HG02798 (cell line): ENCODE data around the gene NOM1.

ENCODE experiments used
- ATAC-seq: cut with Tn5 transposase; IDR thresholded peaks from one replicate; pipeline ENCODE4 v1.9.1; 2021; ENCODE audit warnings: mild to moderate bottlenecking; ENCODE audit not compliant: unreplicated experiment, poor library complexity

NOM1 gene

GRCh38 chr7:157003756-157004520 is 54.4 kb downstream of the NOM1 start:
- no peak for ATAC-seq

- ATAC-seq: no peak
Observed at GRCh38 chr7:157004521-157005455, 55.3 kb downstream of the NOM1 start.

GRCh38 chr7:157005456-157006204 is 56.1 kb downstream of the NOM1 start:
- ATAC-seq: no peak

- no peak for ATAC-seq
Observed at GRCh38 chr7:157006205-157006747, 56.8 kb downstream of the NOM1 start.

- no peak for ATAC-seq
Observed at GRCh38 chr7:157006829-157007469, 57.4 kb downstream of the NOM1 start.

GRCh38 chr7:157007470-157008066 is 58.1 kb downstream of the NOM1 start:
- no peak for ATAC-seq

- no peak for ATAC-seq
Observed at GRCh38 chr7:157008206-157009169, 59.0 kb downstream of the NOM1 start.

GRCh38 chr7:157009170-157009777 is 59.8 kb downstream of the NOM1 start:
- ATAC-seq: no peak

- peak; percentile 33 for ATAC-seq
Observed at GRCh38 chr7:157009778-157010587, 60.5 kb downstream of the NOM1 start.

- peak; percentile 84 for ATAC-seq
Observed at GRCh38 chr7:157010588-157011332, 61.2 kb downstream of the NOM1 start, which contains the start of gene MNX1. Gene MNX1 (minus strand): TSS chr7:157010663. CDS start chr7:157010350, 313 bp downstream.

- ATAC-seq: no peak
Observed at GRCh38 chr7:157011333-157012112, 62.0 kb downstream of the NOM1 start.

GRCh38 chr7:157012113-157012547 is 62.6 kb downstream of the NOM1 start:
- ATAC-seq: no peak

GRCh38 chr7:157013101-157013500 is 63.6 kb downstream of the NOM1 start:
- ATAC-seq: no peak

- ATAC-seq: no peak
Observed at GRCh38 chr7:157013602-157014549, 64.4 kb downstream of the NOM1 start.
